Measurements from ENCODE around the gene AQP11.
"Not testable (repeated sequence)": the region's sequence is repeated elsewhere in the genome, so short reads cannot be mapped to it uniquely, and the experiment has no call there.

Gene AQP11

GRCh38 chr11:77596626-77597025, 6.9 kb downstream of the AQP11 start:
- Histone ChIP-seq H3K36me3 (ENCODE audit: control insufficient read depth, insufficient read depth, low read length, severe bottlenecking) (peaks cover 3% of the 10 kb centered on the region), H3K9me3 (ENCODE audit: control insufficient read depth, low read length) (no peaks in the 10 kb centered on the region), H3K9ac (ENCODE audit: low read length) (no peak overlapping the region), H3K4me1 (ENCODE audit: control insufficient read depth, insufficient read depth, low read length) (peaks cover 29% of the 10 kb centered on the region), H3K27me3 (replicated peaks; ENCODE audit: control insufficient read depth, insufficient read depth, low read length) (no peaks in the 10 kb centered on the region), H3K4me3 (ENCODE audit: low read length) (no peak overlapping the region)
- DNase-seq (ENCODE audit: low read depth): peak; percentile 93

DNA sequence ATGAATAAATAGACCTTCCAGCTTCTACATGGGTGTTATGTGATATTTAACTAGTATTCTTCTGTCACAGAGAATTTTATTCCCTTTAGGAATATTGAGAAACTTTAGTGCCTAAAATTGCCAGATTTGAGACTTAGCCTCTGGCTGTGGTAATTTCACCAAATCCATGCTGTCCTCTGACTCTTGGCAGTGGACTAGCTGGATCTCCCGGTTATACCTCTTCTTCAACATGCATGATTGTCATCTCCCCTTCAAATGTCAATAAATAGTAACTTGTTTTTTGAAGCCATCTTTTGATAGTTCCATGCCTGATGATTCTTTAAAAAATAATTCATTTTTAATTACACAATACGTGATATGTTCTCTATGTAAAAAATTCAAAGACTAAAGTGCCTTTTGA, 8.4 kb downstream of the AQP11 start:
- H3K4me1 ChIP-seq (ENCODE audit: control insufficient read depth, insufficient read depth, low read length): peaks cover 45% of the 10 kb centered on the region
- H3K9ac ChIP-seq (ENCODE audit: low read length): no peak overlapping the region
- peaks cover 3% of the 10 kb centered on the region for H3K36me3 ChIP-seq (ENCODE audit: control insufficient read depth, insufficient read depth, low read length, severe bottlenecking)
- H3K4me3 ChIP-seq (ENCODE audit: low read length): no peak overlapping the region
- DNase-seq (ENCODE audit: low read depth): no peak
- no peaks in the 10 kb centered on the region for H3K27me3 ChIP-seq (replicated peaks; ENCODE audit: control insufficient read depth, insufficient read depth, low read length)
- H3K9me3 ChIP-seq (ENCODE audit: control insufficient read depth, low read length): no peaks in the 10 kb centered on the region

DNA sequence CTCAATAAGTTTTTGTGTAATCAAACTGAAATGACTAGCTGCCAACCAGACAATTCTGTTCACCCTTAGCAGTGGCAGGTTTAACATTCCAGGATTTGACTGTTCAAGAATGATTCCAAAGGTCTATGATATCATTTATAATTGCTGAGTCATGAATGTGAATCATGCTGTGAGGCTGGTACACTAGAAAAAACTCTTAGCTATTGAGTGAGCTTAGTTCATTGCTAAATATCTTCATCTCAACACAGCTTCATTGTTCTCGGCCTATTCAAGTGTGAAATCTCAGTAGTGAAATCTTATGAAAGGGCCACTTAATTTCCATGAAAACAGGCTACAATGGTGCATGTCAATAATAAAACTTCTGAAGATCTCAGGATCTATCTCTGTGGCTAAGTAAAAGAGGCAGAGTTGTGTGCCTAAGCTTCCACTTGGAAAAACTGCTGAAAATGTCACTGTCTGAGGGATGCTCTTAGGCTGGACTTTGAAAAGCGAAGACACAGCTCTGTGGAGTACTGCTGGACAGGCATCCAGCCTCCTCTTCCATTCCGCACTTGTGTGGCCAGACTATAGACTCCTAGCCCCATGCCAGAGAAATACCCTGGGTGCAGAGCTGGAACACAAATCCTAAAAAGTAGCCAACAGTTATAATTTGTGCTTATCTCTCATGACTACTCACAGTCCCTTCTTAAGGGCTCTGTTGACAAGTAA, 12.8 kb downstream of the AQP11 start:
- H3K27me3 ChIP-seq (replicated peaks; ENCODE audit: control insufficient read depth, insufficient read depth, low read length): no peaks in the 10 kb centered on the region
- H3K9ac ChIP-seq (ENCODE audit: low read length): peak overlapping the region; percentile 33
- peaks cover 11% of the 10 kb centered on the region for H3K36me3 ChIP-seq (ENCODE audit: control insufficient read depth, insufficient read depth, low read length, severe bottlenecking)
- H3K4me1 ChIP-seq (ENCODE audit: control insufficient read depth, insufficient read depth, low read length): peaks cover 22% of the 10 kb centered on the region
- peak; percentile 90 for DNase-seq (ENCODE audit: low read depth)
- H3K4me3 ChIP-seq (ENCODE audit: low read length): no peak overlapping the region
- H3K9me3 ChIP-seq (ENCODE audit: control insufficient read depth, low read length): no peaks in the 10 kb centered on the region

DNA sequence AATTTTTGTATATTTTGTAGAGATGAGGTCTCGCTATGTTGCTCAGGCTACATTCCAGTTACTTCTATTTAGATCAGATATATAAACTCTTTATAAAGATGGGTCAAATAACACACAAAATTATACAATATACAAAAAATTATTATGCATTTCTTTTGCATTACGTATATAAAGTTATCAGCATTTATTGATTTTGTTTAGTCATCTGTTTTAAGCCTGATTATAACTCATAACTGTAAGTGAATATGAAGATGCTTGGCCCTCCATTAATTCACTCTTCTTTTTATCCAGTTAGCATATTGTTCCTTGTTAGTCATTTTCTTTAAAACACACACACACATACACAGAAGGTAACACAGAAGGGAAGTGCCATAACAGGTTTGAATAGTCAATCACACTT, 14.5 kb downstream of the AQP11 start:
- Histone ChIP-seq H3K27me3 (replicated peaks; ENCODE audit: control insufficient read depth, insufficient read depth, low read length) (no peaks in the 10 kb centered on the region), H3K4me3 (ENCODE audit: low read length) (no peak overlapping the region), H3K4me1 (ENCODE audit: control insufficient read depth, insufficient read depth, low read length) (peaks cover 21% of the 10 kb centered on the region), H3K9me3 (ENCODE audit: control insufficient read depth, low read length) (no peaks in the 10 kb centered on the region), H3K36me3 (ENCODE audit: control insufficient read depth, insufficient read depth, low read length, severe bottlenecking) (peaks cover 24% of the 10 kb centered on the region), H3K9ac (ENCODE audit: low read length) (no peak overlapping the region)
- no peak for DNase-seq (ENCODE audit: low read depth)

- Histone ChIP-seq H3K9ac (ENCODE audit: low read length) (no peak overlapping the region), H3K36me3 (ENCODE audit: control insufficient read depth, insufficient read depth, low read length, severe bottlenecking) (peaks cover 46% of the 10 kb centered on the region), H3K4me1 (ENCODE audit: control insufficient read depth, insufficient read depth, low read length) (no peaks in the 10 kb centered on the region), H3K9me3 (ENCODE audit: control insufficient read depth, low read length) (no peaks in the 10 kb centered on the region), H3K4me3 (ENCODE audit: low read length) (no peak overlapping the region), H3K27me3 (replicated peaks; ENCODE audit: control insufficient read depth, insufficient read depth, low read length) (no peaks in the 10 kb centered on the region)
- DNase-seq (ENCODE audit: low read depth): no peak
Measured at GRCh38 chr11:77609234-77609633, 19.5 kb downstream of the AQP11 start.

DNA sequence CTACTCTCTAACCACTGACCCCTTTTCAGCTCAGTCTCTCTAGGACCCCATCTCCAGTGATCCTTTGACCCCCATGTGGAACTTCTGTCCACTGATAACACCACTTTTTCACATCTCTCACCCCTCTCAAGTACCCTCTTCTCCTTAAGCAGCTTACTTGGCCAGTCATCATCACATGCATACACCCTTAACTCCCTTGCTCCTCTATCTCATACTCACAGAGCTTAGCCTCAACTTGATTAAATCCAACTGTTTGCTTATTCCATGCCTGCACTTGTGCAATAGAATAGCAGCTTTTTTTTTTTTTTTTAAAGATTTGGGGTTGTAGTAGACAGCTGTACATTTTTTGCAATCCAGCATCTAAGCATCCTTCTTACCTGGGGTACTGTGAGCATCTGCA, 22.2 kb downstream of the AQP11 start:
- peaks cover 66% of the 10 kb centered on the region for H3K36me3 ChIP-seq (ENCODE audit: control insufficient read depth, insufficient read depth, low read length, severe bottlenecking)
- no peaks in the 10 kb centered on the region for H3K4me1 ChIP-seq (ENCODE audit: control insufficient read depth, insufficient read depth, low read length)
- no peak overlapping the region for H3K9ac ChIP-seq (ENCODE audit: low read length)

DNA sequence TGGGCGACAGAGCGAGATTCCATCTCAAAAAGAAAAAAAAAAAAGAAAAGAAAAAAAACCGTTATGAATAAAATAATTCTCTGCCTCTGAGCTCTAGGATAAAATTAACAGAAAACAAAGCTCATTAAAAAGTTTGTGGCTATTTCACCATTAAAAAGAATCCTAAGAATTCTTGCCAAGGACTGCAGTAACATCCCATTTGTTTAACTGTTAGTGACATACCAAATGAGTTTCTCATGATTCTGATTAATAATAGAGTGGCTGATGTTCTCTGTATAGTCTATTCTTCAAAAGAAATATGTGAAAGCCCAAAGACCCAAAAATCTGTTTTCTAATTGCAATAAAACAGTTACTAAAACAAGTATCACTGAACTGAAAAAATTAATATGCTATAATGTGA, 28.1 kb downstream of the AQP11 start:
- Histone ChIP-seq H3K36me3 (ENCODE audit: control insufficient read depth, insufficient read depth, low read length, severe bottlenecking) (peaks cover 52% of the 10 kb centered on the region), H3K4me1 (ENCODE audit: control insufficient read depth, insufficient read depth, low read length) (peaks cover 20% of the 10 kb centered on the region), H3K4me3 (ENCODE audit: low read length) (peak overlapping the region; percentile 43), H3K9ac (ENCODE audit: low read length) (peak overlapping the region; percentile 66), H3K9me3 (ENCODE audit: control insufficient read depth, low read length) (no peaks in the 10 kb centered on the region), H3K27me3 (replicated peaks; ENCODE audit: control insufficient read depth, insufficient read depth, low read length) (no peaks in the 10 kb centered on the region)
- peak; percentile 35 for DNase-seq (ENCODE audit: low read depth)

More for the DNA sequence above, 22.2 kb downstream of the AQP11 start:
- Histone ChIP-seq H3K27me3 (replicated peaks; ENCODE audit: control insufficient read depth, insufficient read depth, low read length) (no peaks in the 10 kb centered on the region), H3K4me3 (ENCODE audit: low read length) (no peak overlapping the region), H3K9me3 (ENCODE audit: control insufficient read depth, low read length) (no peaks in the 10 kb centered on the region)
- DNase-seq (ENCODE audit: low read depth): peak; percentile 47

DNA sequence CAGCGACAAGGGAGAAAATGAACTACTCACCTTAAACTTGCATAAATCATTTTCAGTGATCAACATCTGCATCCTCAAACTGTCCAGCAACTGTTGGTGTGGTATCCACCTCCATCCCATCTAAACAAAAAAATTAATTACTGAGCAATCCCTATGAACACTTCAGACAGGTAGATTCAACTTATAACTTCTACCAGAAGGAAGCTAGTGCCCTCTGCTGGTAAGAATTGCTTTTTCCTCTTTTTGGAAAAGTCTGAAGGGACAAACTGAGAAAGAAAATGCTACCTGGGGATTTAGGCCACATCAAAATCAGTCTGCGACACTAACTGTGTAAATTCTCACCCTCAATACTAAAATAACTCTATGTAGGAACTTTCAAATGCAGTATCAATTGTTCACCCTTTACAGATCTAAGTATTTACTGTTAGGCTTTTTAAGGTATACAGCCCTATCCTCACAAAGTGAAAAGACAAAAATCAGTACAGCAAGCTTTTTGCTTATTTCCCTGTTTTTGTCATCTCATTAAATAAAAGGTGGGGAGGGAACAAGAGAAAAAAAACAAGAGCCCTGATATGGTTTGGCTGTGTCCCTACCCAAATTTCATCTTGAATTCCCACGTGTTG, 29.9 kb downstream of the AQP11 start:
- H3K36me3 ChIP-seq (ENCODE audit: control insufficient read depth, insufficient read depth, low read length, severe bottlenecking): peaks cover 56% of the 10 kb centered on the region

GRCh38 chr11:77630157-77630710, 40.5 kb downstream of the AQP11 start:
- no peaks in the 10 kb centered on the region for H3K27me3 ChIP-seq (replicated peaks; ENCODE audit: control insufficient read depth, insufficient read depth, low read length)
- DNase-seq (ENCODE audit: low read depth): no peak
- H3K4me3 ChIP-seq (ENCODE audit: low read length): no peak overlapping the region
- H3K4me1 ChIP-seq (ENCODE audit: control insufficient read depth, insufficient read depth, low read length): peaks cover 4% of the 10 kb centered on the region
- no peaks in the 10 kb centered on the region for H3K9me3 ChIP-seq (ENCODE audit: control insufficient read depth, low read length)
- H3K36me3 ChIP-seq (ENCODE audit: control insufficient read depth, insufficient read depth, low read length, severe bottlenecking): peaks cover 8% of the 10 kb centered on the region
- H3K9ac ChIP-seq (ENCODE audit: low read length): no peak overlapping the region

More for the DNA sequence above, 29.9 kb downstream of the AQP11 start:
- Histone ChIP-seq H3K27me3 (replicated peaks; ENCODE audit: control insufficient read depth, insufficient read depth, low read length) (no peaks in the 10 kb centered on the region), H3K4me1 (ENCODE audit: control insufficient read depth, insufficient read depth, low read length) (peaks cover 20% of the 10 kb centered on the region), H3K9me3 (ENCODE audit: control insufficient read depth, low read length) (no peaks in the 10 kb centered on the region), H3K9ac (ENCODE audit: low read length) (no peak overlapping the region), H3K4me3 (ENCODE audit: low read length) (no peak overlapping the region)
- peak; percentile 86 for DNase-seq (ENCODE audit: low read depth)

GRCh38 chr11:77633926-77634325, 44.2 kb downstream of the AQP11 start:
- not testable (repeated sequence) for H3K27me3 ChIP-seq (replicated peaks; ENCODE audit: control insufficient read depth, insufficient read depth, low read length); H3K4me3 ChIP-seq (ENCODE audit: low read length); H3K36me3 ChIP-seq (ENCODE audit: control insufficient read depth, insufficient read depth, low read length, severe bottlenecking); H3K9me3 ChIP-seq (ENCODE audit: control insufficient read depth, low read length); H3K9ac ChIP-seq (ENCODE audit: low read length)
- peak; percentile 19 for DNase-seq (ENCODE audit: low read depth)
- peaks cover 20% of the 10 kb centered on the region for H3K4me1 ChIP-seq (ENCODE audit: control insufficient read depth, insufficient read depth, low read length)

DNA sequence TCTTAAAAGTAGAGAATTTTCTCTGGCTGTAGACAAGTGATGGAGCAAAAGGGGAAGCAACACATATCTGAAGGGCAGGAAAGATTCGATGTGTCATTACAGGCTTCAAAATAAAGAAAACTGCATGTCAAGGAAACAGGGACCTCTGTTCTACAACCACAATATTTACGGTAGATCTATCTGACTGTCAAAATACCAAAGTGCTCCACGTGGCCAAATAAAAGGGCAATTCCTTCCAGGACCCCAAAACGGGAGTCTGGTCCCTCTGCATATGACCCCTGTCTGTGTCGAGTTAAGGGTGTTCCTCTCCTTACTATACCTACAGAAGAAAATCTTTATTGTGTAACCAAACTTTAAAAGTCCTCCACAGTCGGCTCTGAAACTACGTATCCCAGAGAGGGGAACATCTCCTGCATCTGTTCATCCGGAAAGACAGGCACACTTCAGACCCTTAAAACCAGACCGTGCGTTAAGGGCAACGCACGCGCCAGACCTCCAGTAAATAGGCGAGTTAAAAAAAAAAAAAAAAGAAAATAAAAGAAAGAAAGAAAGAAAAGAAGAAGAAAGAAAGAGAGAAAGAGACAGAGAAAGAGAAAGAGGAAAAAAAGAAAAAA, 47.1 kb downstream of the AQP11 start:
- Histone ChIP-seq H3K9ac (ENCODE audit: low read length) (peak overlapping the region; percentile 97), H3K9me3 (ENCODE audit: control insufficient read depth, low read length) (no peaks in the 10 kb centered on the region), H3K36me3 (ENCODE audit: control insufficient read depth, insufficient read depth, low read length, severe bottlenecking) (no peaks in the 10 kb centered on the region), H3K27me3 (replicated peaks; ENCODE audit: control insufficient read depth, insufficient read depth, low read length) (no peaks in the 10 kb centered on the region), H3K4me3 (ENCODE audit: low read length) (peak overlapping the region; percentile 98), H3K4me1 (ENCODE audit: control insufficient read depth, insufficient read depth, low read length) (peaks cover 21% of the 10 kb centered on the region)
- DNase-seq (ENCODE audit: low read depth): peak; percentile 31
